Measurements from ENCODE around the gene PTPRR.

The PTPRR gene

GRCh38 chr12:70798016-70798783 is 122.3 kb downstream of the PTPRR start:
- TF ChIP-seq CEBPB (IDR thresholded peaks at IDR 0.05) (no peak), TEAD4 (IDR thresholded peaks at IDR 0.05) (no peak), TCF12 (IDR thresholded peaks at IDR 0.05; ENCODE audit: low read depth) (no peak), ZBTB7A (IDR thresholded peaks at IDR 0.05; ENCODE audit: low read depth) (no peak), FOXM1 (IDR thresholded peaks at IDR 0.05; ENCODE audit: borderline replicate concordance, low read depth) (no peak), RAD21 (IDR thresholded peaks at IDR 0.05; ENCODE audit: low read depth) (no peak), MAX (IDR thresholded peaks at IDR 0.05) (no peak), REST (IDR thresholded peaks at IDR 0.05; ENCODE audit: low read depth) (no peak), NFIC (IDR thresholded peaks at IDR 0.05) (no peak), CREB1 (IDR thresholded peaks at IDR 0.05; ENCODE audit: low read depth) (no peak), TAF1 (IDR thresholded peaks at IDR 0.05; ENCODE audit: low read depth) (no peak), EGR1 (IDR thresholded peaks at IDR 0.05) (no peak), EP300 (IDR thresholded peaks at IDR 0.05; ENCODE audit: borderline replicate concordance) (no peak), YY1 (IDR thresholded peaks at IDR 0.05; ENCODE audit: low read depth) (no peak), USF1 (IDR thresholded peaks at IDR 0.05) (no peak)

- TF ChIP-seq ZBTB7A (IDR thresholded peaks at IDR 0.05; ENCODE audit: low read depth) (no peak), CREB1 (IDR thresholded peaks at IDR 0.05; ENCODE audit: low read depth) (no peak), RAD21 (IDR thresholded peaks at IDR 0.05; ENCODE audit: low read depth) (no peak), TCF12 (IDR thresholded peaks at IDR 0.05; ENCODE audit: low read depth) (no peak), MAX (IDR thresholded peaks at IDR 0.05) (no peak), EP300 (IDR thresholded peaks at IDR 0.05; ENCODE audit: borderline replicate concordance) (no peak), TAF1 (IDR thresholded peaks at IDR 0.05; ENCODE audit: low read depth) (no peak), USF1 (IDR thresholded peaks at IDR 0.05) (no peak), EGR1 (IDR thresholded peaks at IDR 0.05) (no peak)
Observed at GRCh38 chr12:70796989-70797388, 123.5 kb downstream of the PTPRR start.

GRCh38 chr12:70795608-70796007 is 124.9 kb downstream of the PTPRR start:
- TF ChIP-seq EP300 (IDR thresholded peaks at IDR 0.05; ENCODE audit: borderline replicate concordance), result no peak
- TF ChIP-seq CEBPB (IDR thresholded peaks at IDR 0.05), result no peak
- TF ChIP-seq TAF1 (IDR thresholded peaks at IDR 0.05; ENCODE audit: low read depth), result no peak

GRCh38 chr12:70794131-70794530 is 126.4 kb downstream of the PTPRR start:
- TF ChIP-seq EGR1 (IDR thresholded peaks at IDR 0.05) (no peak), RAD21 (IDR thresholded peaks at IDR 0.05; ENCODE audit: low read depth) (no peak), TEAD4 (IDR thresholded peaks at IDR 0.05) (no peak), ZBTB7A (IDR thresholded peaks at IDR 0.05; ENCODE audit: low read depth) (no peak), CREB1 (IDR thresholded peaks at IDR 0.05; ENCODE audit: low read depth) (no peak), EP300 (IDR thresholded peaks at IDR 0.05; ENCODE audit: borderline replicate concordance) (no peak), NFIC (IDR thresholded peaks at IDR 0.05) (no peak), YY1 (IDR thresholded peaks at IDR 0.05; ENCODE audit: low read depth) (no peak), USF1 (IDR thresholded peaks at IDR 0.05) (no peak), MAX (IDR thresholded peaks at IDR 0.05) (no peak), TAF1 (IDR thresholded peaks at IDR 0.05; ENCODE audit: low read depth) (no peak), REST (IDR thresholded peaks at IDR 0.05; ENCODE audit: low read depth) (no peak)

GRCh38 chr12:70788774-70789173 is 131.8 kb downstream of the PTPRR start:
- TF ChIP-seq EP300 (IDR thresholded peaks at IDR 0.05; ENCODE audit: borderline replicate concordance), result no peak
- no peak for TF ChIP-seq FOXM1 (IDR thresholded peaks at IDR 0.05; ENCODE audit: borderline replicate concordance, low read depth)
- TF ChIP-seq EGR1 (IDR thresholded peaks at IDR 0.05), result no peak
- TF ChIP-seq TEAD4 (IDR thresholded peaks at IDR 0.05), result no peak
- TF ChIP-seq YY1 (IDR thresholded peaks at IDR 0.05; ENCODE audit: low read depth), result no peak
- TF ChIP-seq TAF1 (IDR thresholded peaks at IDR 0.05; ENCODE audit: low read depth), result no peak
- no peak for TF ChIP-seq RAD21 (IDR thresholded peaks at IDR 0.05; ENCODE audit: low read depth)
- TF ChIP-seq USF1 (IDR thresholded peaks at IDR 0.05), result no peak

Data from Ishikawa (cell line).